ENCODE data around the gene RCAN2.

The RCAN2 gene

GRCh38 chr6:46331461-46331860, 159.8 kb downstream of the RCAN2 start:
- DNase-seq: no peak

- no peak for DNase-seq
Measured at GRCh38 chr6:46329568-46329967, 161.7 kb downstream of the RCAN2 start.

GRCh38 chr6:46327779-46328178, 163.5 kb downstream of the RCAN2 start:
- no peak for DNase-seq

GRCh38 chr6:46325561-46326530, 165.4 kb downstream of the RCAN2 start:
- DNase-seq: peak; percentile 81

GRCh38 chr6:46324706-46325105, 166.5 kb downstream of the RCAN2 start:
- peak; percentile 48 for DNase-seq

GRCh38 chr6:46323966-46324622, 167.2 kb downstream of the RCAN2 start:
- DNase-seq: no peak

GRCh38 chr6:46323312-46323965, 167.8 kb downstream of the RCAN2 start:
- no peak for DNase-seq

- DNase-seq: no peak
Measured at GRCh38 chr6:46320505-46320904, 170.7 kb downstream of the RCAN2 start.

- DNase-seq: no peak
Measured at GRCh38 chr6:46315589-46315988, 175.7 kb downstream of the RCAN2 start.

GRCh38 chr6:46312654-46313053, 178.6 kb downstream of the RCAN2 start:
- DNase-seq: no peak

GRCh38 chr6:46310196-46310595, 181.1 kb downstream of the RCAN2 start:
- no peak for DNase-seq

- DNase-seq: no peak
Measured at GRCh38 chr6:46306431-46306830, 184.8 kb downstream of the RCAN2 start.

GRCh38 chr6:46305833-46306232, 185.4 kb downstream of the RCAN2 start:
- no peak for DNase-seq

GRCh38 chr6:46305236-46305635, 186.0 kb downstream of the RCAN2 start:
- DNase-seq: no peak

- no peak for DNase-seq
Measured at GRCh38 chr6:46302816-46303215, 188.4 kb downstream of the RCAN2 start.

GRCh38 chr6:46302176-46302575, 189.1 kb downstream of the RCAN2 start:
- DNase-seq: no peak

- DNase-seq: no peak
Measured at GRCh38 chr6:46299253-46299652, 192.0 kb downstream of the RCAN2 start.

GRCh38 chr6:46296586-46296985, 194.7 kb downstream of the RCAN2 start:
- DNase-seq: no peak

GRCh38 chr6:46293641-46294316, 197.5 kb downstream of the RCAN2 start:
- DNase-seq: no peak

- DNase-seq: no peak
Measured at GRCh38 chr6:46291880-46292279, 199.4 kb downstream of the RCAN2 start.

GRCh38 chr6:46291275-46291633, 200.0 kb downstream of the RCAN2 start:
- DNase-seq: no peak

GRCh38 chr6:46290421-46291274, 200.6 kb downstream of the RCAN2 start:
- no peak for DNase-seq

Data from eye (tissue), 1 donor.